GM23248 (cell line): ENCODE data around the gene ERBB3. TPM values are rescaled to one million over a fixed set of nuclear protein-coding genes. Genes with fewer than 3 reads are reported as not detected.

Source experiments
- DNase-seq: peaks from one replicate; pipeline ENCODE4 v3.0.0-alpha.2; 2015
- H2AFZ ChIP-seq: fragments of 200-600 bp; sonication (generic); 2 replicates; pipeline ENCODE4 v1.6.1; 2016; ENCODE audit warnings: antibody characterized with exemption
- H3F3A ChIP-seq: fragments of 200-600 bp; sonication (generic); 2 replicates; pipeline ENCODE4 v1.6.1; 2016; ENCODE audit warnings: mild to moderate bottlenecking, antibody characterized with exemption, mixed run types; ENCODE audit not compliant: insufficient read depth
- H3K27ac ChIP-seq: fragments of 200-600 bp; sonication (generic); 2 replicates; pipeline ENCODE4 v1.5.1; 2016; ENCODE audit warnings: mild to moderate bottlenecking
- H3K27me3 ChIP-seq: fragments of 200-600 bp; sonication (generic); replicated peaks from 2 replicates; pipeline ENCODE4 v1.6.1; 2016; ENCODE audit warnings: mild to moderate bottlenecking; ENCODE audit not compliant: insufficient read depth
- H3K36me3 ChIP-seq: fragments of 200-600 bp; sonication (generic); 2 replicates; pipeline ENCODE4 v1.6.1; 2016; ENCODE audit warnings: low read depth, mild to moderate bottlenecking
- H3K4me1 ChIP-seq: fragments of 200-600 bp; sonication (generic); 2 replicates; pipeline ENCODE4 v1.6.1; 2016; ENCODE audit warnings: mild to moderate bottlenecking; ENCODE audit not compliant: insufficient read depth
- H3K4me2 ChIP-seq: fragments of 200-600 bp; sonication (generic); one replicate; pipeline ENCODE4 v1.6.1; 2016; ENCODE audit warnings: mild to moderate bottlenecking; ENCODE audit not compliant: unreplicated experiment
- H3K4me3 ChIP-seq: fragments of 200-600 bp; sonication (generic); 2 replicates; pipeline ENCODE4 v1.5.1; 2016; ENCODE audit warnings: mild to moderate bottlenecking
- H3K79me2 ChIP-seq: fragments of 200-600 bp; sonication (generic); 2 replicates; pipeline ENCODE4 v1.6.1; 2016; ENCODE audit warnings: mild to moderate bottlenecking; ENCODE audit not compliant: insufficient read depth
- H3K9ac ChIP-seq: fragments of 200-600 bp; sonication (generic); 2 replicates; pipeline ENCODE4 v1.6.1; 2016; ENCODE audit warnings: mild to moderate bottlenecking
- H3K9me2 ChIP-seq: fragments of 200-600 bp; sonication (generic); 2 replicates; pipeline ENCODE4 v1.6.1; 2016; ENCODE audit warnings: mixed run types, mild to moderate bottlenecking, moderate library complexity; ENCODE audit not compliant: insufficient read depth
- H3K9me3 ChIP-seq: fragments of 200-600 bp; sonication (generic); one replicate; pipeline ENCODE4 v1.6.1; 2017; ENCODE audit warnings: low read depth
- H4K20me1 ChIP-seq: fragments of 200-600 bp; sonication (generic); 2 replicates; pipeline ENCODE4 v1.6.0; 2016; ENCODE audit not compliant: insufficient read depth
- EZH2 ChIP-seq: fragments of 200-600 bp; sonication (generic); IDR thresholded peaks from 2 replicates; pipeline ENCODE4 v1.6.1; 2018; ENCODE audit warnings: antibody characterized with exemption, mild to moderate bottlenecking; ENCODE audit not compliant: insufficient read depth, poor library complexity, severe bottlenecking
- EZH2phosphoT487 ChIP-seq: fragments of 200-600 bp; sonication (generic); IDR thresholded peaks from 2 replicates; pipeline ENCODE4 v1.6.1; 2018; ENCODE audit warnings: antibody characterized with exemption, moderate library complexity, mild to moderate bottlenecking, low read depth; ENCODE audit not compliant: insufficient read depth
- WGBS, 2 experiments: methylation state at CpG; one replicate each; pipeline ENCODE4 v1.1.6; 2015 to 2017; ENCODE audit warnings: low lambda C conversion rate in 2 of 2, low coverage in 1 of 2; ENCODE audit errors: missing lambda C conversion rate in 2 of 2; 5-methylcytosine and 5-hydroxymethylcytosine counted together
- in situ Hi-C: fragments of 300-500 bp; cut with MboI; formaldehyde crosslinking; loops from 2 replicates; pipeline ENCODE4 v1.15.0; 2020
- polyA plus RNA-seq: library from polyadenylated mRNA; unstranded; fragments of >200 nt; fragmentation: Nextera tagmentation; extraction: Ambion mirVana; gene quantifications from 2 replicates; pipeline ENCODE4 v1.2.1, GENCODE V29; 2016
- total RNA-seq: library from RNA; depleted of rRNA; stranded (reverse); fragments of >200 nt; shearing (Covaris generic); gene quantifications from 2 replicates; pipeline ENCODE4 v1.2.3, GENCODE V29; 2014

Gene ERBB3
- total and polyA plus RNA-seq, 2 experiments from 2014 or later = 1.9 to 3.5 TPM

GRCh38 chr12:56141946-56142784, 62.2 kb downstream of the ERBB3 start:
- H3K36me3 ChIP-seq = peaks cover 50% of the 10 kb centered on the region; the same call in 1 of the 2 replicates

DNA sequence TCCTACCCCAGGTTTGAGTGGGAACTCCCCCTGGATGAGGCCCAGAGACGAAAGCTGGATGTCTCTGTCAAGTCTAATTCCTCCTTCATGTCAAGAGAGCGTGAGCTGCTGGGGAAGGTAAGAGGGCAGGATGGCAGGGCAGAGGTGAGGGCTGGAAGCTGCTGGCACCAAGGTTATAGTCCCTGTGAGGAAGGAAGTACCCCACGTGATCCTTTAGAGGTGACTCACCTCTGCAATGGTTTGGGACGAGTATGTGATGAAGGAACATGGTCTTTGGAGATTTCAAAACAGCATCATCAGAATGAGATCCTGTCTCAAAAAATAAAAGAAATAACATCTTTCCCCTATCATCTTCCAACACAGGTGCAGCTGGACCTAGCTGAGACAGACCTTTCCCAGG, 63.3 kb downstream of the ERBB3 start:
- H3K4me3 ChIP-seq = no peak overlapping the region
- peaks cover 28% of the 10 kb centered on the region; the same call in 1 of the 2 replicates for H3F3A ChIP-seq
- H4K20me1 ChIP-seq = no peaks in the 10 kb centered on the region
- WGBS, 2 experiments = 68 to 74% methylated on average over 4 of the region's 4 CpGs
- H3K9me3 ChIP-seq = no peaks in the 10 kb centered on the region
- peaks cover 43% of the 10 kb centered on the region; the same call in 1 of the 2 replicates for H3K36me3 ChIP-seq
- H3K27ac ChIP-seq = no peak overlapping the region
- no peaks in the 10 kb centered on the region for H3K9me2 ChIP-seq
- H3K4me1 ChIP-seq = no peaks in the 10 kb centered on the region
- TF ChIP-seq EZH2 (no peak), EZH2phosphoT487 (no peak)
- no peaks in the 10 kb centered on the region for H3K27me3 ChIP-seq
- H3K79me2 ChIP-seq = no peaks in the 10 kb centered on the region
- H2AFZ ChIP-seq = no peak overlapping the region
- no peak for DNase-seq
- no peak overlapping the region for H3K4me2 ChIP-seq
- in situ Hi-C loops = no loop called here
- H3K9ac ChIP-seq = no peak overlapping the region

More at GRCh38 chr12:56141946-56142784, 62.2 kb downstream of the ERBB3 start:
- H4K20me1 ChIP-seq = no peaks in the 10 kb centered on the region
- 86 to 91% methylated on average over 19 of the region's 19 CpGs for WGBS, 2 experiments
- TF ChIP-seq EZH2phosphoT487 (no peak), EZH2 (no peak)
- no peaks in the 10 kb centered on the region for H3K27me3 ChIP-seq
- no peak overlapping the region for H2AFZ ChIP-seq
- in situ Hi-C loops = no loop called here
- H3K9ac ChIP-seq = no peak overlapping the region
- no peaks in the 10 kb centered on the region for H3K79me2 ChIP-seq
- H3K9me2 ChIP-seq = no peaks in the 10 kb centered on the region
- no peaks in the 10 kb centered on the region for H3K4me1 ChIP-seq
- H3F3A ChIP-seq = peaks cover 28% of the 10 kb centered on the region; the same call in 1 of the 2 replicates
- no peak overlapping the region for H3K4me2 ChIP-seq
- no peak for DNase-seq
- no peaks in the 10 kb centered on the region for H3K9me3 ChIP-seq
- H3K4me3 ChIP-seq = no peak overlapping the region
- no peak overlapping the region for H3K27ac ChIP-seq

- Histone ChIP-seq H3K27me3 (no peaks in the 10 kb centered on the region), H2AFZ (no peak overlapping the region)
Observed at GRCh38 chr12:56143870-56144269, 63.9 kb downstream of the ERBB3 start.

GRCh38 chr12:56145217-56145616, 65.3 kb downstream of the ERBB3 start:
- Histone ChIP-seq H3F3A (peaks cover 28% of the 10 kb centered on the region; the same call in 1 of the 2 replicates), H3K9me2 (no peaks in the 10 kb centered on the region), H3K4me2 (no peak overlapping the region), H2AFZ (no peak overlapping the region), H3K27me3 (no peaks in the 10 kb centered on the region), H3K9me3 (no peaks in the 10 kb centered on the region), H3K9ac (no peak overlapping the region), H3K4me3 (no peak overlapping the region), H4K20me1 (no peaks in the 10 kb centered on the region), H3K36me3 (peaks cover 27% of the 10 kb centered on the region; the same call in 1 of the 2 replicates), H3K4me1 (no peaks in the 10 kb centered on the region), H3K79me2 (no peaks in the 10 kb centered on the region), H3K27ac (no peak overlapping the region)
- TF ChIP-seq EZH2phosphoT487 = no peak
- TF ChIP-seq EZH2 = no peak
- no peak for DNase-seq
- 86 to 87% methylated on average over 3 of the region's 3 CpGs for WGBS, 2 experiments
- in situ Hi-C loops = no loop called here

More at GRCh38 chr12:56143870-56144269, 63.9 kb downstream of the ERBB3 start:
- Histone ChIP-seq H3K9me2 (no peaks in the 10 kb centered on the region), H3K4me1 (no peaks in the 10 kb centered on the region), H3K27ac (no peak overlapping the region), H3K9ac (no peak overlapping the region), H3K4me3 (no peak overlapping the region), H3K79me2 (no peaks in the 10 kb centered on the region), H3K36me3 (peaks cover 39% of the 10 kb centered on the region; the same call in 1 of the 2 replicates), H3K4me2 (no peak overlapping the region), H4K20me1 (no peaks in the 10 kb centered on the region), H3K9me3 (no peaks in the 10 kb centered on the region), H3F3A (peaks cover 28% of the 10 kb centered on the region; the same call in 1 of the 2 replicates)
- in situ Hi-C loops = no loop called here
- no peak for TF ChIP-seq EZH2phosphoT487
- DNase-seq = no peak
- 89% methylated on average over 8 of the region's 8 CpGs for WGBS, 2 experiments
